Sigmoid colon (tissue), 7 donors: ENCODE data around the gene ATP5F1C. TPM values are rescaled to one million over a fixed set of nuclear protein-coding genes. Genes with fewer than 3 reads are reported as not detected.

Experiments used
- DNase-seq: peaks from one replicate; pipeline ENCODE4 v3.0.0-alpha.2; 2019
- H3K27ac ChIP-seq, 4 donors: fragments of 200-600 bp; sonication (generic); one replicate each; pipeline ENCODE4 v1.5.1; 2016 to 2019; ENCODE audit warnings: mild to moderate bottlenecking in 1 of 4
- H3K27me3 ChIP-seq, 3 donors: fragments of 200-600 bp; sonication (generic); one replicate each; pipeline ENCODE4 v1.5.1; 2019; ENCODE audit warnings: mild to moderate bottlenecking in 1 of 3
- H3K36me3 ChIP-seq, 4 donors: fragments of 200-600 bp; sonication (generic); one replicate each; pipeline ENCODE4 v1.5.1; 2016 to 2019
- H3K4me1 ChIP-seq, 4 donors: fragments of 200-600 bp; sonication (generic); one replicate each; pipeline ENCODE4 v1.5.1; 2017 to 2019
- H3K4me3 ChIP-seq, 4 donors: fragments of 200-600 bp; sonication (generic); one replicate each; pipeline ENCODE4 v1.5.1; 2017 to 2019; ENCODE audit warnings: mild to moderate bottlenecking in 2 of 4, moderate library complexity in 1 of 4
- H3K9me3 ChIP-seq, 4 donors: fragments of 200-600 bp in 3 of 4; sonication (generic) in 3 of 4; one replicate each; pipeline versions ENCODE4 v1.5.1 to v1.6.1; 2013 to 2019
- EP300 ChIP-seq, 4 donors: sonication (generic); formaldehyde crosslinking; IDR thresholded peaks; one replicate each; pipeline ENCODE4 v1.6.1; 2017; ENCODE audit warnings: antibody characterized with exemption in 4 of 4
- POLR2A ChIP-seq, 2 donors: fragments of 450-650 bp; IDR thresholded peaks; one replicate each; pipeline ENCODE4 v1.6.1; 2016; ENCODE audit warnings: antibody characterized with exemption in 2 of 2, mild to moderate bottlenecking in 2 of 2, moderate library complexity in 2 of 2
- POLR2AphosphoS5 ChIP-seq, 4 donors: sonication (generic); formaldehyde crosslinking; IDR thresholded peaks; one replicate each; pipeline ENCODE4 v1.6.1; 2017; ENCODE audit warnings: antibody characterized with exemption in 4 of 4
- WGBS, 2 donors: extraction: QIAGEN DNeasy Blood & Tissue Kit; methylation state at CpG; one replicate each; pipeline ENCODE4 v1.1.7; 2013; 5-methylcytosine and 5-hydroxymethylcytosine counted together
- intact Hi-C: fragments of 100-400 bp; cut with DNase I; formaldehyde crosslinking; loops from one replicate; pipeline ENCODE4 v1.15.1; 2023
- polyA plus RNA-seq, 3 donors: library from polyadenylated mRNA; stranded (reverse); fragments of 200-250 nt; gene quantifications; one replicate each; pipeline ENCODE4 v1.2.3, GENCODE V29; 2013
- total RNA-seq, 4 donors: library from RNA; depleted of rRNA; stranded (reverse); fragments of >200 nt; gene quantifications; one replicate each; pipeline ENCODE4 v1.1.0, GENCODE V29; 2016
- TF ChIP-seq, protein P1 (sequence below), 4 experiments: fragments of 450-650 bp in 3 of 4; fragments of 200-600 bp in 1 of 4; IDR thresholded peaks; one replicate each; pipeline ENCODE4 v1.5.1; 2016 to 2019; ENCODE audit warnings: antibody characterized with exemption in 4 of 4, mild to moderate bottlenecking in 3 of 4, moderate library complexity in 2 of 4
- donor health status: healthy with polysubstance abuse.
- donor health status: Bipolar disorder and iron deficiency.
- donor health status: healthy.

ATP5F1C gene
- total and polyA plus RNA-seq, 7 donors: 335 to 993 (median 363) TPM

- TF ChIP-seq POLR2AphosphoS5 (IDR thresholded peaks at IDR 0.05) (no peak), EP300 (IDR thresholded peaks at IDR 0.05) (no peak), POLR2A (IDR thresholded peaks at IDR 0.05) (no peak)
- TF ChIP-seq, protein P1, sequence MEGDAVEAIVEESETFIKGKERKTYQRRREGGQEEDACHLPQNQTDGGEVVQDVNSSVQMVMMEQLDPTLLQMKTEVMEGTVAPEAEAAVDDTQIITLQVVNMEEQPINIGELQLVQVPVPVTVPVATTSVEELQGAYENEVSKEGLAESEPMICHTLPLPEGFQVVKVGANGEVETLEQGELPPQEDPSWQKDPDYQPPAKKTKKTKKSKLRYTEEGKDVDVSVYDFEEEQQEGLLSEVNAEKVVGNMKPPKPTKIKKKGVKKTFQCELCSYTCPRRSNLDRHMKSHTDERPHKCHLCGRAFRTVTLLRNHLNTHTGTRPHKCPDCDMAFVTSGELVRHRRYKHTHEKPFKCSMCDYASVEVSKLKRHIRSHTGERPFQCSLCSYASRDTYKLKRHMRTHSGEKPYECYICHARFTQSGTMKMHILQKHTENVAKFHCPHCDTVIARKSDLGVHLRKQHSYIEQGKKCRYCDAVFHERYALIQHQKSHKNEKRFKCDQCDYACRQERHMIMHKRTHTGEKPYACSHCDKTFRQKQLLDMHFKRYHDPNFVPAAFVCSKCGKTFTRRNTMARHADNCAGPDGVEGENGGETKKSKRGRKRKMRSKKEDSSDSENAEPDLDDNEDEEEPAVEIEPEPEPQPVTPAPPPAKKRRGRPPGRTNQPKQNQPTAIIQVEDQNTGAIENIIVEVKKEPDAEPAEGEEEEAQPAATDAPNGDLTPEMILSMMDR (IDR thresholded peaks at IDR 0.05): no peak
- Histone ChIP-seq H3K27me3 (no peaks in the 10 kb centered on the region), H3K4me1 (peaks cover 0 to 7% (median 5%) of the 10 kb centered on the region in 4 donors), H3K27ac (no peak overlapping the region), H3K9me3 (no peaks in the 10 kb centered on the region), H3K36me3 (peaks cover 0 to 10% (median 4%) of the 10 kb centered on the region in 4 donors), H3K4me3 (no peak overlapping the region)
- DNase-seq: no peak
- WGBS, 2 donors: 81 to 88% methylated on average over 3 of the region's 3 CpGs
- intact Hi-C loops: no loop called here
These were observed 25.5 kb downstream of the ATP5F1C start for GRCh38 chr10:7813481-7813880.

- Histone ChIP-seq H3K4me3 (peak overlapping the region; percentile 76 to 96 (median 92)), H3K27ac (no peak overlapping the region), H3K36me3 (peaks cover 0 to 3% (median 2%) of the 10 kb centered on the region in 4 donors), H3K4me1 (peaks cover 0 to 22% (median 17%) of the 10 kb centered on the region in 4 donors), H3K27me3 (no peaks in the 10 kb centered on the region), H3K9me3 (no peaks in the 10 kb centered on the region)
- no peak for DNase-seq
- no peak for TF ChIP-seq POLR2A (IDR thresholded peaks at IDR 0.05)
- TF ChIP-seq POLR2AphosphoS5 (IDR thresholded peaks at IDR 0.05): no peak
- TF ChIP-seq, protein P1 (IDR thresholded peaks at IDR 0.05): no peak
- TF ChIP-seq EP300 (IDR thresholded peaks at IDR 0.05): no peak
- WGBS, 2 donors: 11 to 15% methylated on average over 12 of the region's 12 CpGs
- intact Hi-C loops: no loop called here
These were observed 29.6 kb downstream of the ATP5F1C start for GRCh38 chr10:7817576-7817975.

DNA sequence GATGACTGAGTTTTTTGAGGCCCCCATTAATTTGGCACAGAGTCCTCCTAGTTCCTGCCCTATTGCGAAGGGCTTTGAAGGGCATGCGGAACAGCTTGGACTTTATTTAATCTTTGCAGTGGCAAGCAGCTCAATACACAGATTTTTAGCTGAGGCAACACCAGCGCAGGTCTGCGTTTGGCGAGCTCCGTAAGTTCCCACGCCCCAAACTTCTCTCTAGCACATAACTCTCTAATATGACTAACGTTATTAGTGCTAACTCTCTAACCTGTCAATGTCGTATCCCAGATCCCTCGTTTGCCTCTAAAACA, 30.0 kb downstream of the ATP5F1C start:
- H3K27me3 ChIP-seq: no peaks in the 10 kb centered on the region
- no peak for DNase-seq
- 0 to 1% methylated on average over 10 of the region's 10 CpGs for WGBS, 2 donors
- no peak for TF ChIP-seq POLR2AphosphoS5 (IDR thresholded peaks at IDR 0.05)
- TF ChIP-seq, protein P1 (IDR thresholded peaks at IDR 0.05): no peak
- TF ChIP-seq POLR2A (IDR thresholded peaks at IDR 0.05): no peak
- no peak for TF ChIP-seq EP300 (IDR thresholded peaks at IDR 0.05)
- H3K4me1 ChIP-seq: peaks cover 0 to 22% (median 17%) of the 10 kb centered on the region in 4 donors
- peak overlapping the region; percentile 76 to 96 (median 92) for H3K4me3 ChIP-seq
- intact Hi-C loops: loop anchor here (2.0 kb wide), 1 partner anchor 29 kb away; the partner anchor contains the start of gene ATP5F1C
- H3K27ac ChIP-seq: peak overlapping the region; percentile 71 to 83 (median 80)
- H3K9me3 ChIP-seq: no peaks in the 10 kb centered on the region
- peaks cover 0 to 7% (median 2%) of the 10 kb centered on the region in 4 donors for H3K36me3 ChIP-seq

- Histone ChIP-seq H3K4me1 (peaks cover 0 to 22% (median 17%) of the 10 kb centered on the region in 4 donors), H3K36me3 (peaks cover 0 to 11% (median 2%) of the 10 kb centered on the region in 4 donors), H3K4me3 (peak within 1 kb of the TSS; percentile 76 to 96 (median 92)), H3K27ac (peak within 1 kb of the TSS; percentile 71 to 83 (median 80)), H3K27me3 (no peaks in the 10 kb centered on the region), H3K9me3 (no peaks in the 10 kb centered on the region)
- 0% methylated on average over 77 of the region's 77 CpGs for WGBS, 2 donors
- peak; percentile 96 for DNase-seq
- TF ChIP-seq, protein P1 (IDR thresholded peaks at IDR 0.05): no peak
- TF ChIP-seq POLR2AphosphoS5 (IDR thresholded peaks at IDR 0.05) (peak; percentile 77 to 88 (median 81)), POLR2A (IDR thresholded peaks at IDR 0.05) (peak; percentile 40 to 42), EP300 (IDR thresholded peaks at IDR 0.05) (no peak)
- intact Hi-C loops: loop anchor here (2.0 kb wide), 1 partner anchor 30 kb away; the partner anchor contains the start of gene ATP5F1C
These were observed 30.5 kb downstream of the ATP5F1C start, which contains the start of gene TAF3 for GRCh38 chr10:7818295-7819120. TAF3 (plus strand) TSS chr10:7818505; CDS start chr10:7818710, 205 bp downstream.
